Ureter (tissue), 1 donor: Measurements from ENCODE around the gene HES1. TPM values are rescaled to one million over a fixed set of nuclear protein-coding genes. Genes with fewer than 3 reads are reported as not detected.
"Not testable (repeated sequence)": the region's sequence is repeated elsewhere in the genome, so short reads cannot be mapped to it uniquely, and the experiment has no call there.

Experiments used
- DNase-seq: peaks from one replicate; pipeline ENCODE4 v3.0.0-alpha.2; 2020; ENCODE audit warnings: low spot score
- total RNA-seq: library from RNA; stranded (reverse); gene quantifications from one replicate; pipeline ENCODE4 v1.2.4, GENCODE V29; 2023
- donor health status: DM: yes; HTN: yes; CAD: no.

HES1 gene
- total RNA-seq, 1 donor from 2014 or later, result 230 TPM

DNA sequence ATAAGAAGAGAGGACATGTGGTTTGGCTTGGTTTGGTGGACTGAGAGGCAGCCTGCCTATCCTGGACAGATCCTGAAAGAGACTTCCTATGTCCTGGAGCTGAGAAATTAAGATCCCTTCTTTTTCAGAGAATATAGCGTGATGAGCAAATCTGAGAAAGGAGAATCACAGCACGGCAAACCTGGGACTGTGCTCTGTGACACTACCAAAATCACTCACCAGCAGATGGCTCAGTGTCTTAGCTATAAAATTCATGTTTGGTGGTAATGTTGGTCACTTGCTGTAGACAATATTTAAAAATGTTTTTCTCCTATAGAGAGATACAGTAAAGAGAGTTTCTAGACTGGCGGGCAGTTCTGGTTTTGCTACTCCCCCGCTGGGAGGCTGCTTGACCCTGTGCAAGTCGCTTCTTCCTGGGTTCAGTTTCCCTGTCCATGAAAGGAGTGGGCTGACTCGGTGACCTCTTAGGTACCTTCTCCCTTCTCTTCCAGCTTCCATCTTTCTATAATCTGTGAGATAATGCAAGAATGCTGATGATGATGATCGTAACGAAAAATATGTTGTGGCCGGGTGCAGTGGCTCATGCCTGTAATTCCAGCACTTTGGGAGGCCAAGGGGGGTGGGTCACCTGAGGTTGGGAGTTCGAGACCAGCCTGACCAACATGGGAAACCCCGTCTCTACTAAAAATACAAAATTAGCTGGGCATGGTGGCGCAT lies 7.6 kb upstream of the HES1 start:
- no peak for DNase-seq

DNA sequence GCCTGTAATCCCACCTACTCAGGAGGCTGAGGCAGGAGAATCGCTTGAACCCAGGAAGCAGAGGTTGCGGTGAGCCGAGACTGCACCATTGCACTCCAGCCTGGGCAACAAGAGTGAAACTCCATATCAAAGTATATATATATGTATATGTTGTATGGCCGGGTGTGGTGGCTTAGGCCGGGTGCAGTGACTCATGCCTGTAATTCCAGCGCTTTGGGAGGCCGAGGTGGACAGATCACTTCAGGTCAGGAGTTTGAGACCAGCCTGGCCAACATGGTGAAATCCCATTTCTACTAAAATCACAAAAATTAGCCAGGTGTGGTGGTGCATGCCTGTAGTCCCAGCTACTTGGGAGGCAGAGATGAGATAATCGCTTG lies 7.0 kb upstream of the HES1 start:
- not testable (repeated sequence) for DNase-seq

DNA sequence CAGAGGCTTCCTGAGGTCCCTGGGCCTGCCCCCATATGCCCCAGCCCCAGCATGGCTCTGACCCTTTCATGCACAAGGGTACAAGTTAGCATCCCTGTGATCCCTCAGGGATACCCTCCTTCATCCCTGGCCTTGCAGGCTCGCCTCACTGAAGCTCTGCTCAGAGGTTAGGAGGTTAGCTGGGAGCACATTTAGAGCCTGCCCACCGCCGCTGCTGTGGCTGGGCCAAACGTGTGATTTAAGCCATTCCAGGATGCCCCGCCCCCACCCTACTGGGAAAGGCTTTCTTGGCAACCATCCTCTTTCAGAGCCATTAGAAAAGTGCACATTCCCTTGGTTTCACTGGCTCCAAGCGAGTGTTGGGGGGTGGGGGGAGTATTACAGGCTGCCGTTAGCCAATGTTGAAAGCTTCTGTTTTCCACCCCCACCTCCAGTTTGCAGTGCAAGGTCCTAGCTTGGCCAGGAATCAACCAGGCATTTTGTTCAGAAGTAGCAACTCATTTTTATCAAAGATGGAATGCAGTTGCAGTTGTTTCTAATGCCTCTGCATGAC lies 6.3 kb upstream of the HES1 start:
- DNase-seq, result no peak

DNA sequence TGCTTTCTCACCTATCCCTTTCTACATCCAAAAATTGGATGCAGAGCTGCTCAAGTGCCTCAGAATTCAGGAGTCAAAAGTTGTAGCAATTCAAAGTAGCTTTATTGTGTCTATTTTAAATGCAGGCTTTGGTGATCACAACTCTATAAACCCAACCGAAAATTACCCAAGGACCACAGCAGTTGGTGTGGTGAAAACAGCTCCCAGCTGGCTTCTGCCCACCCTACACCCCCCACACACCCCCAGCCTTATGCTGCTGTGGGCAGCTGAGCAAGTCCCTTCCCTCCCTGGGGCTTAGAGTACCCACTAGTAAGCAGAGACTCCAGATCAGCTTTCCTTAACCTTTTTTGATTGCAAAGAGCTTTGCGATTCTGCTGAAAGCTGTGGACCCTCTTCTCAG lies 5.8 kb upstream of the HES1 start:
- DNase-seq, result no peak

- DNase-seq, result no peak
Observed at GRCh38 chr3:194130807-194131589, 5.0 kb upstream of the HES1 start.

- DNase-seq, result no peak
Observed at GRCh38 chr3:194132465-194133286, 3.3 kb upstream of the HES1 start.

- DNase-seq, result peak; percentile 58
Observed at GRCh38 chr3:194133661-194134230, 2.2 kb upstream of the HES1 start.

GRCh38 chr3:194134231-194134756 lies 1.7 kb upstream of the HES1 start:
- DNase-seq, result peak; percentile 71

- DNase-seq, result peak; percentile 95
Observed at GRCh38 chr3:194134757-194135515, 1.0 kb upstream of the HES1 start.

DNA sequence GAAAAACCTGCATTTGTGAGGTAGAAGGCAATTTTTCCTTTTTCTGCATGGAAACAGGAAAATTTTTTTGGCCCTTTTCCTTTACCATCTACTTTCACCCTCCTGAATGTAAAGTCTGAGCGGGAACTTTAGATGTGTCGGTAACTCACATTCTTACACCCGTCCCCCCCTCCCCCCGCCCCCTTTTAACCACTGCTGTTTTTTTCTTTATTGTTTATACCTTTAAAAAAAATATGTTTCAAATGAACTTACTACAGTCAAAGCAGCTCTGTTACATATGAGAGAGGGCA lies 487 bp upstream of the HES1 start:
- DNase-seq, result no peak

GRCh38 chr3:194136519-194137007 lies 615 bp downstream of the HES1 start:
- DNase-seq, result peak; percentile 56

DNA sequence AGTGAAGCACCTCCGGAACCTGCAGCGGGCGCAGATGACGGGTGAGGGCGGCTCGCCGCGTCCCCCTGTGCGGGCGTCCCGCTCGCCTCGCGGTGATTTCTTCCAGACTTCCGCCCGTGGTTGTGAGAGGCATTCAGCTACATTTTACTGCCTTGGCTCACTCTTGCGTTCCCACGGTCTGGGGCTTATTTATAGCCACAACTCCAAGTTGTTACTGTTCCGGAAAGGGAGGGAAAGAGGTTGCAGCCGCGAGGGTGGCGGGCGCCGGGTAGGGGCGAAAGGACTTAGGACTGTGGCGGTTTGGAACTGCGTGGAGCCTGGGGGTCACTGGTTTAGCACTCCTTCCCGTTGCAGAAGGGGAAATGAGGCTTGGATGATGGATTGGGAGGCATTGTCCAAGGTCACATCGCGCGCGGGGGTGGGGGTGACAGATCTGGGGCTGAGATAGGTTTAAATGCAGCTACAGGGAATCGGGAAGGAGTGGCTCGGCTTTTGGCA lies 1.1 kb downstream of the HES1 start:
- DNase-seq, result peak; percentile 79

- peak; percentile 52 for DNase-seq
Observed at GRCh38 chr3:194137506-194138474, 1.8 kb downstream of the HES1 start.

DNA sequence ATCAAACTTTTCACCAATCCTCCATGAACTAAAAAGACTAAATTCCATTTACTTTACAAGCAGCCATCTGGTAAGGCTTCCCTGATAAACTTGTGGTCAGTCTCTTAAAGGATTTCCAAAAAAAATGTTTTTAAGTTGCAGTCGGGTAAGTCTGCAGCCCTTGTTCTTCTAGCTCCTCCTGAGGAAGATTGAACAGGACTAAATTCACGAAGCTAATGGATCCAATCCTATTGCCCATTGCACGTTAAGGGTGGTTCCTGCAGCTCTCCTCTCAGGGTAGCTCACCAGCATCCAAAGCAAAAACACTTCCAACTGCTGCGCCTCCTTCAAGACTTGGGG lies 2.8 kb downstream of the HES1 start:
- DNase-seq, result no peak

DNA sequence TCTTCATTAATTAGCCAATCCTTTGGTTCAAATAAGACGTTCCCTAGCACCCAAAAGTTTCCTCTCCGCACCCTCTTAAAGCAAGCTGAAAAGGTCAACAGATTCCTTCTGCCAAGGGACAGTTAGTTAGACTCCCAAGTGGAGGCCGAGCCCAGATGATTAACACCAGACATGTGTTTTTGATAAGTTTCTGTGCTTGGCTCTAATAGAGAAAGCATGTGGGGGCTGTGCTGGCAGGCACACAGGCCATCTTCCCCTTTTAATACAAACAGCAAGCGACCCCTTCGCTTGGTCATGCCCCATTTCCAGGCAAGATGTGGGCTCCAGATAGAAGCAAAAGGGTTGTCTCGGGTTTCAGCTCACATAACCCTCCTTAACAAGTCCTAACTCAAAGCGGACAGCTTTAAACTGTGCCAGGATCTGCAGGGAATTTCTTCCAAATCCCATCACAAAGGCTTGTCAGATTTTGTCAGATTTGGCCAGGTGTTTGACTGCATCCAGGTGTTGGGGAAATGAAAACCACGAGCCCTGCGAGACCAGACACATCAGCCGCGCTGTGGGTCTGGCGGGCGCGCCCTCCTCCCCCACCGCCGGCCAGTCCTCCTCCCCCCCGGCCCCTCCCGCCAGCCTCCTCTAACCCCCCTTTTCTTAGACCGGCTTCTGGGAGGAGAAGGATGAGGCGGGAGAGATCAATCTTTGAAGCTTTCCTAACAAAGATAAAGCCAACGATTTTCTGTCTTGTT lies 3.3 kb downstream of the HES1 start:
- peak; percentile 63 for DNase-seq

DNA sequence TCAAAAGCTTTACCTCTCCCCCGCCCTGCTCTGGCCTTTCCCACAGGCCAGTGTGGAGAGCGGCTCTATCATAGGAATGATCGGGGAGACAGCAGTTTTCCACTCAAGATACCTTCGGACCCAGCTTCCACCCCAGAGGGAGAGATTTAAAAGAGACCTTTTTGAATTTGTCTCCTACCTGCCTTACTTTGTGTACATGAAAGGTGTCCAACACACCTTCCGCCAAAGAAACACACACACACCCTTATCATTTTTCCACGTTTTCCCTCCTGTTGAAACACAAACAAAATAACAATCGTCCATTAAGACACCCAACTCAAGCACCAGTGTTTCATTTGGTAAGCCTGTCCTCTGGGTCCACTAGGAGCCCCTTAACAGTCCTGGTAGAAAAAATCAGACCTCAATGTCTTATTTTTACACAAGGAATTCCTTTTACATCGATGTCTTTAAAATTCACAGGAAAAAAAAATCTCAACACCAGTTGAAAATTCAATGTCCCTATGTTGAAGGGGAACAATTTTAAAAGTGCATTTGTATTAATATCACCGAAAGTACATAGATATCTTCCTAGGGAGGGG lies 4.0 kb downstream of the HES1 start:
- no peak for DNase-seq

- DNase-seq, result peak; percentile 68
Observed at GRCh38 chr3:194140520-194141414, 4.8 kb downstream of the HES1 start.
